RWPE2 (cell line): ENCODE measurements around the gene GMPPA.
A peak's percentile ranks its signal among the peaks of the same experiment; 100 is the strongest.

ENCODE experiments used
- ATAC-seq: fragments of 200-7000 bp; cut with Tn5 transposase; 3 replicates; pipeline ENCODE4 v1.9.1; 2021; ENCODE audit warnings: low read depth
- DNase-seq: peaks from one replicate; pipeline ENCODE4 v3.0.0-alpha.2; 2020; ENCODE audit warnings: low spot score
- H3K27ac ChIP-seq: fragments of 450-650 bp; 2 replicates; pipeline ENCODE4 v1.5.1; 2017; ENCODE audit warnings: mild to moderate bottlenecking; ENCODE audit not compliant: poor library complexity, severe bottlenecking
- H3K27me3 ChIP-seq: fragments of 250-450 bp; sonication (Bioruptor Pico); 2 replicates; pipeline ENCODE4 v1.5.1; 2021; ENCODE audit warnings: mild to moderate bottlenecking, moderate library complexity; ENCODE audit not compliant: insufficient read depth, poor library complexity, severe bottlenecking
- H3K36me3 ChIP-seq: fragments of 250-450 bp; sonication (Bioruptor Pico); 2 replicates; pipeline ENCODE4 v1.5.1; 2020; ENCODE audit warnings: low read depth, mild to moderate bottlenecking, moderate library complexity
- H3K4me1 ChIP-seq: fragments of 250-450 bp; sonication (Bioruptor Pico); 2 replicates; pipeline ENCODE4 v1.5.1; 2021; ENCODE audit warnings: mild to moderate bottlenecking, moderate library complexity; ENCODE audit not compliant: insufficient read depth, poor library complexity, severe bottlenecking
- H3K4me3 ChIP-seq: fragments of 250-450 bp; sonication (Bioruptor Pico); 2 replicates; pipeline ENCODE4 v1.5.1; 2021; ENCODE audit warnings: mild to moderate bottlenecking, moderate library complexity; ENCODE audit not compliant: severe bottlenecking
- H3K9me3 ChIP-seq: fragments of 250-450 bp; sonication (Bioruptor Pico); 2 replicates; pipeline ENCODE4 v1.5.1; 2021; ENCODE audit warnings: mild to moderate bottlenecking, moderate library complexity; ENCODE audit not compliant: severe bottlenecking
- TF ChIP-seq, protein P1 (sequence below): fragments of 450-650 bp; IDR thresholded peaks from one replicate; pipeline ENCODE4 v1.5.1; 2017; ENCODE audit warnings: mild to moderate bottlenecking, moderate library complexity; ENCODE audit not compliant: poor library complexity, severe bottlenecking

The GMPPA gene

DNA sequence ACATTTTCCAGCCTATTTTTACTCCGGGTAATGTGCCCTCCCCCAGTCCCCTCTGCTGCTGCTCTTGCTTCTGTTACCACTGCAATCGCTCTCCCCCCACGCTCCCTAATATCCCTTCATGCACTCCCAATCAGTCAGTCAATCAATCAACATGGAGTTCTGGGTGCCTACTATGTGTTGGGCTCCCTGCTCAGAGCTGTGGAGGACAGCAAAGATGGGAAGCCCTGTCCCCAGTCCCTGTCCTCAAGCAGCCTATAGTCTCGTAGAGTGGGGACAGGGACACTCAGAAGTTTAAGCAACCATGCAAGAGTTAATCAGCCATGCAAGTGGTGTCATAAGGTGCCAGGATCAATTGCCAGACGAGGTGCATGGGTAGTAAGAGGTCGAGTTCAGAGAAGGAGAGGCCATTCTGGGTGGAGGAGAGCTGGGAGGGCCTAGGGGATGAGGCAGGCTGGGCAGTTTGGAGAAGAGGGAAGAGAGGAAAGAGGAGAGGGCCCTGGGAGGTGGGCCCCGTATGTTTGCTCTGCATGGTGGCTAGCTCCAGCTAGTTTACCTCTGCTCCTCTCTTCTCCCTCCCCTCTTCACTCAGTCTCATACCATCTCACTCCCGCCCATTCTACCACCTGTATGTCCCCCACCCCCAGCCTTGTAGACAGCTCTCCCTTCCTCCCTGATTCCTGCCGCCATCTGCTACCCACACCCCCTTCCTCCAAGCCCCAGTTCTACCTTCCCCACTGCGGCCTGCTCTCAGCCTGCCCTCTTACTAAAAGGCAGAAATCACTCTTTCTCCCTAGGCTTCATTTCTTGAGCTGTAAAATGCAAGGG lies 19.5 kb downstream of the GMPPA start:
- TF ChIP-seq, protein P1, sequence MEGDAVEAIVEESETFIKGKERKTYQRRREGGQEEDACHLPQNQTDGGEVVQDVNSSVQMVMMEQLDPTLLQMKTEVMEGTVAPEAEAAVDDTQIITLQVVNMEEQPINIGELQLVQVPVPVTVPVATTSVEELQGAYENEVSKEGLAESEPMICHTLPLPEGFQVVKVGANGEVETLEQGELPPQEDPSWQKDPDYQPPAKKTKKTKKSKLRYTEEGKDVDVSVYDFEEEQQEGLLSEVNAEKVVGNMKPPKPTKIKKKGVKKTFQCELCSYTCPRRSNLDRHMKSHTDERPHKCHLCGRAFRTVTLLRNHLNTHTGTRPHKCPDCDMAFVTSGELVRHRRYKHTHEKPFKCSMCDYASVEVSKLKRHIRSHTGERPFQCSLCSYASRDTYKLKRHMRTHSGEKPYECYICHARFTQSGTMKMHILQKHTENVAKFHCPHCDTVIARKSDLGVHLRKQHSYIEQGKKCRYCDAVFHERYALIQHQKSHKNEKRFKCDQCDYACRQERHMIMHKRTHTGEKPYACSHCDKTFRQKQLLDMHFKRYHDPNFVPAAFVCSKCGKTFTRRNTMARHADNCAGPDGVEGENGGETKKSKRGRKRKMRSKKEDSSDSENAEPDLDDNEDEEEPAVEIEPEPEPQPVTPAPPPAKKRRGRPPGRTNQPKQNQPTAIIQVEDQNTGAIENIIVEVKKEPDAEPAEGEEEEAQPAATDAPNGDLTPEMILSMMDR, result no peak
- peaks cover 26% of the 10 kb centered on the region for H3K27me3 ChIP-seq
- H3K36me3 ChIP-seq, result no peaks in the 10 kb centered on the region
- H3K9me3 ChIP-seq, result no peaks in the 10 kb centered on the region
- ATAC-seq, result no peak
- no peak overlapping the region for H3K4me3 ChIP-seq
- peaks cover 4% of the 10 kb centered on the region for H3K4me1 ChIP-seq
- no peak for DNase-seq
- H3K27ac ChIP-seq, result no peak overlapping the region

DNA sequence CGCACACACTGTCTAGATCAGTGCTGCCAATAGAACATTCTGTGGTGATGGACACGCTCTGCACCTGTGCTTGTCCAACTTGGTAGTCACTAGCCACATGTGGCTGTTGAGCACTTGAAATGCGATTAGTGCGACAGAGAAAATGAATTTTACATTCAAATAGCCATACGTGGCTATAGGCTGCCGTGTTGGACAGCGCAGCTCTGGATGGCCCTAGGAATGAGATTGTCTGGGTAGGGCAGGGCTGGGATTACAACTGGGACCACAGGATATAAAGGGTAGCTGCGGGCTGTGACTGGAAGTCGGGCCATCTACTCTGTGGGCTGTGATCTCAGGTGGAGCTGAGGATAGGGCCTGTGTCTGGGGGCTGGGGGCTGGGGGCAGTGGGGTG lies 20.8 kb downstream of the GMPPA start:
- TF ChIP-seq, protein P1, result no peak
- DNase-seq, result no peak

DNA sequence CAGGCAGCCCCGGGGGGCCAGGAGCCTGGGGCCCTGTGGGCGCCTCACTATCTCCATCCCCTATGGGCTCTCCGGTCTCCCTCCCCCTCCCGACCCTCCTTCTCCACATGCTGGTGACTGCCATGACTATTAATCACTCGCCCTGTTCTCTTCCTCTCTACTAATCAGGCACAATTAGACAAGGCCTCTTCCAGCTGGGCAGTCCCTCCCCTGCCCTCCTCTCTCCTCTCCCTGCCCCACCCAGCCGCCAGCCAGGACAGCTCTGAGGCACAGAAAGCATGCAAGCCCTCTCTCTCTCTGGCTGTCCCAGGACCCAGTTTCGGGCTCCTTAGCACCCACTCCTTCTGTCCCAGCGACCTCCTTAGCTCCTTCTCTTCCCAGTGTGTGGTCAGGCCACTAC lies 21.4 kb downstream of the GMPPA start:
- DNase-seq, result no peak
- TF ChIP-seq, protein P1, result no peak
- ATAC-seq, result no peak
- Histone ChIP-seq H3K9me3 (no peaks in the 10 kb centered on the region), H3K27me3 (peaks cover 7% of the 10 kb centered on the region), H3K27ac (no peak overlapping the region), H3K36me3 (no peaks in the 10 kb centered on the region), H3K4me3 (no peak overlapping the region), H3K4me1 (peaks cover 4% of the 10 kb centered on the region)

More for the DNA sequence above, 20.8 kb downstream of the GMPPA start:
- no peak for ATAC-seq
- Histone ChIP-seq H3K9me3 (no peaks in the 10 kb centered on the region), H3K4me1 (peaks cover 4% of the 10 kb centered on the region), H3K27ac (no peak overlapping the region), H3K36me3 (no peaks in the 10 kb centered on the region), H3K27me3 (peaks cover 13% of the 10 kb centered on the region), H3K4me3 (no peak overlapping the region)

DNA sequence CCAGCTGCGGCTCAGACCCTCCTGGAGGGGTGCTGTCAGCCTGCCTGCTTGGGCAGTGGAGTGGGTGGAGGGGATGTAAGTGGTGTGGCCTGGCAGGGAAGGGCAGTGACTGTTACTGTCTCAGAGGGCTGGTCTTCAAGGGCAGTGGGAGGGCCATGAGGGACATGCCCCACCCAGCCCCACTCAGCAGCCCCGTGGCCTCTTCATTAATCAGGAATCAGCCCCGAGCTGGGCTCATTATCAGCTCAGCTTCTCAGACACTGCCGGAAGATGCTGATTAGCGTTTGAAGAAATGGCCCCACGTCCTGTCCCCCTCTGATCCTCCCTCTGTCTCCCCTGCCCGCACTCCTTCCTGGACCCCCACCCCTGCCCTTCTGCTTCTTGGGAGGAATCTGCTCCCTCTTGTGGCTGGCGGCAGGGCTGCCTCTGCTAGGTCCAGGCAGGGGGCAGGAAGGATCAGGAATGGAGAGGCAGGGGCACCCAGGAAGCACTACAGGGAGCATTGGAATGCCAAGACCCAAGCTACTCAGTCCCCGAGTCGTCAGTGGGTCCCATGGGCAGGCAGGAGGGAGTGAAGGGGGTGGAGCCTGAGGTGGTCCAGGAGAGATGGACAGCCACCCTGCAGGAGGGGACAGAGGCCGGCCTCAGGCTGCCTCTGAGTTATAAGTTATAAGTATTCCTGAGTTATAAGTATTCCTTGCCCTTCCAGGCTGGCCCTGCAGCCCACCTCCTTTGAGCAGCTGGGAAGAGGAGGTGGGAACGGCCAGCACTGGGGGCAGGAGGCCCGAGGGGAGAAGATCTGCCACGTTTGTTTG lies 22.6 kb downstream of the GMPPA start:
- H3K4me1 ChIP-seq, result peaks cover 4% of the 10 kb centered on the region

More for the DNA sequence above, 22.6 kb downstream of the GMPPA start:
- H3K27ac ChIP-seq, result no peak overlapping the region
- ATAC-seq, result peak; percentile 47; the same call in 2 of the 3 replicates
- DNase-seq, result no peak
- no peaks in the 10 kb centered on the region for H3K36me3 ChIP-seq
- H3K27me3 ChIP-seq, result peaks cover 4% of the 10 kb centered on the region
- TF ChIP-seq, protein P1, result peak; percentile 49
- H3K9me3 ChIP-seq, result no peaks in the 10 kb centered on the region
- no peak overlapping the region for H3K4me3 ChIP-seq
